Mesodermal cell (in vitro differentiated cells): ENCODE data around the gene ARHGEF1.

ENCODE experiments used
- H3K27ac ChIP-seq: 2 replicates; pipeline ENCODE4 v1.7.0; 2013; ENCODE audit warnings: mild to moderate bottlenecking, low read depth, low read length, moderate library complexity; ENCODE audit not compliant: severe bottlenecking
- H3K36me3 ChIP-seq: 2 replicates; pipeline ENCODE4 v1.7.1; 2013; ENCODE audit warnings: mild to moderate bottlenecking, low read length, moderate library complexity; ENCODE audit not compliant: control insufficient read depth, insufficient read depth
- H3K4me1 ChIP-seq: one replicate; pipeline ENCODE4 v1.7.1; 2013; ENCODE audit warnings: mild to moderate bottlenecking, low read length; ENCODE audit not compliant: insufficient read depth, control insufficient read depth, poor library complexity, severe bottlenecking
- H3K4me3 ChIP-seq: 2 replicates; pipeline ENCODE4 v1.7.0; 2013; ENCODE audit warnings: low read length, control low read depth, mild to moderate bottlenecking; ENCODE audit not compliant: insufficient read depth, poor library complexity, severe bottlenecking; ENCODE audit errors: extremely low read depth
- H3K9me3 ChIP-seq: 2 replicates; pipeline ENCODE4 v1.7.1; 2013; ENCODE audit warnings: mild to moderate bottlenecking, low read length, moderate library complexity; ENCODE audit not compliant: control insufficient read depth
- WGBS, 2 experiments: methylation state at CpG; one replicate each; pipeline ENCODE4 v1.1.5; 2013; ENCODE audit warnings: missing lambda C conversion rate in 2 of 2; ENCODE audit not compliant: insufficient coverage in 2 of 2; 5-methylcytosine and 5-hydroxymethylcytosine counted together

ARHGEF1 gene

DNA sequence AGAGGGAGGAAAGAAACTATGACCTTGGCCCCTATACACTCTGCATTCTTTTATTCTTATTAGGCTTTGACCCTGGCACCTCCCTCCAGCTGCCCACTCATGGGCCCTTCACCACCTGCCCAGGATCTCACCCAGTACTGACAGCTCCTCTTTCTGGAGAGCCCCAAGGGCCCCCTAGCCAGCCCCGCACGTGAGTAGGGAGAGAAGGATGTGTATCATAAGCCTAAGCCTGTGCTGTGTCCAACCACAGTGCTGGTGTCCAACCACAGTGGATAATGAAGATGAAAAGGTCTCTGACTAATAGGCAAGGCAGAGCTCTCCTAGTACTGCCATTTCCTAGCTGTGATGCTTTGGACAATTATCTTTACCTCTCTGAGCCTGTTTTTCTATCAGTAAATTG, 33.9 kb upstream of the ARHGEF1 start:
- Histone ChIP-seq H3K36me3 (no peaks in the 10 kb centered on the region), H3K9me3 (no peaks in the 10 kb centered on the region), H3K4me3 (no peak overlapping the region), H3K27ac (no peak overlapping the region), H3K4me1 (no peaks in the 10 kb centered on the region)
- WGBS, 2 experiments, result 83% methylated on average over 1 of the region's 2 CpGs; no CpG with 5 or more reads in 1 of the 2 experiments

DNA sequence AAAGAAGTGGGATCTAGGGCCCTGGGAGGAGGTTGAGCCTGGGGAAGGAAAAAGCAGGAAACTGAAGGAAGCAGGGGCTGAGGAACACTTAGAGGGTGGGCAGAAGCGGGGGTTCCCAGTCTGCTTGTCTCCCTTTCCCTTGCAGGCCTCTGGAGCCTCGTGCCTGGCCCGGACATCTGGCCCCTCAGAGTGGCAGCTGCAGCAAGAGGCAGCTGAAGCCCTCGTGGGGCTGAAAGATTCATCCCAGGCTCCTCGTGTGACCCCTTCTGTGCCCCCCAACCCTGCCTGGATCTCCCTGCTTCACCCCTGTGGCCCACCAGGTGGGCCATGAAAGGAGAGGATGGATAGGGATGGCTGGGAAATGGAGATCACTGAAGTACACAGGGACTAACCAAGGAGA, 32.6 kb upstream of the ARHGEF1 start:
- Histone ChIP-seq H3K4me3 (no peak overlapping the region), H3K27ac (no peak overlapping the region), H3K36me3 (no peaks in the 10 kb centered on the region), H3K9me3 (no peaks in the 10 kb centered on the region), H3K4me1 (no peaks in the 10 kb centered on the region)
- WGBS, 2 experiments, result 76 to 100% methylated on average over 1 to 4 of the region's 5 CpGs

DNA sequence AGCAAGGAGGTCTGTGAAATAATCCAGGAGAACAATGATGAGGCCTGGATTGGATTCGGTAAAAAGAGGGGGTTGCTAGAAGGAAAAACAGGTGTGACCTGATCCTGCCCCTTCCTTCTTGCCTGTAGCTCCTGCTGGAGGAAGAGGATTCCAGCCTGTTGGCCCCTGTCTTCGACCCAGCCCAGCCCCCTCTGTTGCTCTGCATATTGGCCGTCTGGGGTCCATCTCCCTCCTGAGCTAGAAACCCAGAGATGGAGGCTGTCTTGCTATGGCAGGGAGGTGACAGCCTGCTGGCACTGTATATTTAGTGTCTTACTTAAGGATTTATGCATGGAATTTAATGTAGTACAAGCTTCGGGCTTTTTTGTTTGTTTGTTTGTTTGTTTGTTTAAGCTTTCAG, 31.5 kb upstream of the ARHGEF1 start:
- 36 to 55% methylated on average over 3 of the region's 4 CpGs for WGBS, 2 experiments
- Histone ChIP-seq H3K4me3 (no peak overlapping the region), H3K9me3 (no peaks in the 10 kb centered on the region), H3K4me1 (no peaks in the 10 kb centered on the region), H3K27ac (no peak overlapping the region), H3K36me3 (no peaks in the 10 kb centered on the region)

DNA sequence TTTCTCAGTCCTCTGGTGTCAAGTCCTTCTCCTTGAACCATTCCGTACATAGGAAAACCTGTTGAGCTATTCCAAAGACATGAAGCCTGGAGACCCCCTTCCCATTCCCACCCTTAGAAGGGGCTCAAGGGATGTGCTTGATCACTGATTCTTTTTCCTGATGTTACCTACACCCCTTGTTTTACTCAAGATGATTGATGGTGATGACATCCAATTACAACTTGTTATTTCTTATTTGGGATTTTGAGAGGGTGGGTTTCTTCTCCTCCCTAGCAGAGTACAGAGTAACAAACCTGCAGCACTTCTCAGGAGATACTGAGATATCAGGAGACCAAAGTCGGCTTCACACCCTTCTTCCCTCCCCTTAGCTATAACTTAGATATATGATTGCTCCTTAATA, 29.6 kb upstream of the ARHGEF1 start:
- 67% methylated on average over 1 of the region's 2 CpGs; no CpG with 5 or more reads in 1 of the 2 experiments for WGBS, 2 experiments
- H3K4me3 ChIP-seq, result no peak overlapping the region
- no peak overlapping the region for H3K27ac ChIP-seq
- no peaks in the 10 kb centered on the region for H3K36me3 ChIP-seq
- no peaks in the 10 kb centered on the region for H3K4me1 ChIP-seq
- H3K9me3 ChIP-seq, result no peaks in the 10 kb centered on the region

DNA sequence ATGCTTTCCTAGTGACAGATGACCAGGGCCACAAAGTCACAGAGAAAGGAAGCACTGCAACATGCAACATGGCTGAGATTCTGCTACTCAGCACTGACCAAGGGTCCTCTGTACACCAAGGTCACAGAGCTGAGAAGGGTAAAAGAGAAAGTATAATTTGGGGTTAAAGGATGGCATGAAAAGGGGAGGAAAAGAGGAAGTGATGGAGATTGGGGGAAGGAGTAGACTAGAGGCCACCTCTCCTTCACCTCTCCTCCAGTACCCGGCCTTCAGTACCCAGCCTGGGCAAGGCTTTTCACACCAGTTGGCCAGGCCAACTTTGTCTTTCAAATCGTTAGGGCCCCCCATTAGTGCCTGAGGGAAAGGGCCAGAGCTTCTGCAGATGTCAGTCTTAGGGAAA, 29.2 kb upstream of the ARHGEF1 start:
- WGBS, 2 experiments, result 33 to 61% methylated on average over 1 to 2 of the region's 2 CpGs
- Histone ChIP-seq H3K9me3 (no peaks in the 10 kb centered on the region), H3K36me3 (no peaks in the 10 kb centered on the region), H3K27ac (no peak overlapping the region), H3K4me1 (no peaks in the 10 kb centered on the region), H3K4me3 (no peak overlapping the region)

DNA sequence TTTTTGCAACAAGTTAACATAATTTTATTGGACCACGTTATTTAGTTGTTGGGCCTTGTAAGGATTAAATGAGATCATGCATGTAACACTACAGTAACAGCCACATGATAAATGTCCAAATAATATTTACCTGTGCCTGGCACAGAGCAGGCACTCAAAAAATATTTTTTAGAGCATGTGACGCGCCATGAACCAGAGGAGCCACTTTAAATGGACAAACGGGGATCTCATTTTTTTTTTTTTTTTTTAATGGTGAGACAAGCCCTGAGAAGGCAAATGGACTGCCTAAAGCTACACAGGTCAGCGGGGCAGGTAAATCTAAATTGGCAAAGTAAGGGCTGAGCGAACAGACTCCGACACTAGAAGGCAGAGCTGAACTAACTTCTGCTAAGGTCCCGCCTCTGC, 23.8 kb upstream of the ARHGEF1 start:
- H3K9me3 ChIP-seq, result no peaks in the 10 kb centered on the region
- peaks cover 36% of the 10 kb centered on the region for H3K36me3 ChIP-seq
- H3K27ac ChIP-seq, result no peak overlapping the region
- WGBS, 2 experiments, result 10 to 11% methylated on average over 6 to 7 of the region's 8 CpGs
- H3K4me3 ChIP-seq, result peak overlapping the region; percentile 96
- H3K4me1 ChIP-seq, result peaks cover 29% of the 10 kb centered on the region

DNA sequence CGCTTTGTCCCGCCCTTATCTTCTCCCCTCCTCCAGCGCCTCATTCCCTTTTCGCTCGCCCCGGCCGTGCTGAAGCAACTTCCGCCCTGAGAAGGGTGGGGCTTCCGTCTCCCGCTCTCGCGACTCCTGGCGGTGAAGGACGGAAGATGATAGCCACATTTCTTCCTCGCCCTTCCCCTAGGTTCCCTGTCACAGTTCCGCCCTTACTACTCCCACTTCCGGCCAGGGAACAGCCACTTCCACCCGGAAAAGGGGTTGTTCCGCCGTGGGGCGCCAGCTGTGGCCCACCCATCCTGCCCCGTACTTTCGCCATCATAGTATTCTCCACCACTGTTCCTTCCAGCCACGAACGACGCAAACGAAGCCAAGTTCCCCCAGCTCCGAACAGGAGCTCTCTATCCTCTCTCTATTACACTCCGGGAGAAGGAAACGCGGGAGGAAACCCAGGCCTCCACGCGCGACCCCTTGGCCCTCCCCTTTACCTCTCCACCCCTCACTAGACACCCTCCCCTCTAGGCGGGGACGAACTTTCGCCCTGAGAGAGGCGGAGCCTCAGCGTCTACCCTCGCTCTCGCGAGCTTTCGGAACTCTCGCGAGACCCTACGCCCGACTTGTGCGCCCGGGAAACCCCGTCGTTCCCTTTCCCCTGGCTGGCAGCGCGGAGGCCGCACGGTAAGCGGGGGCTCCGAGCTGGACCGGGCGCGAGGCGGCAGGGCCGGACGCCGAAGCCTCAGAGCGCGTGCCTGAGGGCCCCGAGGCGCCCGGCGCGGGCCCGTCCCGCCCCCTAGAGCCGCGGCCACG, 23.2 kb upstream of the ARHGEF1 start, which contains the start of gene RPS19:
Gene RPS19 (plus strand): TSS at position 638 of the 801 bp plus-strand sequence. CDS start 520 bp downstream, outside the sequence.
- H3K27ac ChIP-seq, result peak within 1 kb of the TSS; percentile 94
- WGBS, 2 experiments, result 0% methylated on average over 42 to 62 of the region's 76 CpGs
- peak within 1 kb of the TSS; percentile 96 for H3K4me3 ChIP-seq
- H3K4me1 ChIP-seq, result peaks cover 35% of the 10 kb centered on the region
- peaks cover 42% of the 10 kb centered on the region for H3K36me3 ChIP-seq
- H3K9me3 ChIP-seq, result no peaks in the 10 kb centered on the region

DNA sequence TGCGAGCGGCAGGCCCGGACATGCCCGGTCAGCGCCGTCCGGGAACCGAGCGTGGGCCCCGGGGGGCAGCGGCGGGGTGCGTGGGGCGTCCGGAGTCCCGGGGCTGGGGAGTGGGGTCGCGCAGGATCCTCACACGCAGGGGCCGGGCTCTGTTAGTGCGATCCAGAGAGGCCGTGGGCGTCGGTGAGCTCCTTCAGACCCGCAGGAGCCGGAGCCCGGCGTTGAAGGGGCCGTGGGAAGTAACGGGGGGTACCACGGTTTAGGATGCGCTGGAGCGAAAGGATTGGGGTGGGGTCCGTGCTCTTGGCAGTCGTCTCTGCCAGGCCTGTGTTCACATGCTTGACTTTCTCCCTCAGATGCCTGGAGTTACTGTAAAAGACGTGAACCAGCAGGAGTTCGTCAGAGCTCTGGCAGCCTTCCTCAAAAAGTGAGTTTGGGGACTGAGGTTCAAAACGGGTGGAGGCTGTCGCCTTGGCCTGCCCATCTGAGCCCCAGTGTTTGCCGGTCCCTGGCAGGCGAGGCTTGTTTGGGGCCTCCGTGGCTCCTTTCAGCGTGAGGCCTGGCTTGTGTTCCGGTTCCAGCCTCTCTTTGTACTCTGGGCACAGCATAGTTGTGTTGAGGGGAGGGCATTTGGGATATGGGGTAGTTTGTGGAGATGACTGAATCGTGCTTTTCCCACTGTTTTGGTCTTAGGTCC, 22.4 kb upstream of the ARHGEF1 start:
- 1% methylated on average over 26 to 37 of the region's 45 CpGs for WGBS, 2 experiments
- Histone ChIP-seq H3K36me3 (peaks cover 50% of the 10 kb centered on the region), H3K27ac (peak overlapping the region; percentile 94), H3K9me3 (no peaks in the 10 kb centered on the region), H3K4me1 (peaks cover 41% of the 10 kb centered on the region), H3K4me3 (peak overlapping the region; percentile 96)

DNA sequence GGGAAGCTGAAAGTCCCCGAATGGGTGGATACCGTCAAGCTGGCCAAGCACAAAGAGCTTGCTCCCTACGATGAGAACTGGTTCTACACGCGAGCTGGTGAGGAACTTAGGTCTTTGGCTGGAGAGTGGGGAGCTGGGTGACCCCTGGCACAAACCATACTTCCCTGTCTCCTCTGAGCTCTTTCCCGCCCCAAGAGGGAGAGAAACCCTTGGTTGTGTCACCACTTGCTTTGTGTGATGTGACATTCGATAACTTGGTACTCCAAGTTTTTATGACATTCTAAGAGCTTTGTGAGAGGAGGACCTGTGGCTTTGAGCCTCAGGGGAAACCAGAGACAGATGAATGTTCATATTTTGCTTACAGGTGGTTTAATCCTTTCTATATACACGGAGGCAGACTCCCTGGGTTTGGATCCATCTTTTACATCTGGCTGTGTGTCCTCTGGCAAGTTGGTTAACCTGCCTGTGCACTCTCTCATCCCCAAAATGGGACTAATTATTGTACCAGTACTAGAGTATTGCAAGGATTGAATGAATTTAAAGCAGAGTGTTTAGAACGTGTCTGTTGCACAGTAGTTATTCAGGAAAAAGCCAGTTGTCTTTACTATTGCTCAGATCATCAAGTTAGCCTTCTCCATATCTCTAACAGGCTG, 21.7 kb upstream of the ARHGEF1 start:
- peaks cover 41% of the 10 kb centered on the region for H3K4me1 ChIP-seq
- no peaks in the 10 kb centered on the region for H3K9me3 ChIP-seq
- peak overlapping the region; percentile 96 for H3K4me3 ChIP-seq
- H3K27ac ChIP-seq, result peak overlapping the region; percentile 94
- H3K36me3 ChIP-seq, result peaks cover 55% of the 10 kb centered on the region
- WGBS, 2 experiments, result 52 to 61% methylated on average over 7 to 8 of the region's 9 CpGs

DNA sequence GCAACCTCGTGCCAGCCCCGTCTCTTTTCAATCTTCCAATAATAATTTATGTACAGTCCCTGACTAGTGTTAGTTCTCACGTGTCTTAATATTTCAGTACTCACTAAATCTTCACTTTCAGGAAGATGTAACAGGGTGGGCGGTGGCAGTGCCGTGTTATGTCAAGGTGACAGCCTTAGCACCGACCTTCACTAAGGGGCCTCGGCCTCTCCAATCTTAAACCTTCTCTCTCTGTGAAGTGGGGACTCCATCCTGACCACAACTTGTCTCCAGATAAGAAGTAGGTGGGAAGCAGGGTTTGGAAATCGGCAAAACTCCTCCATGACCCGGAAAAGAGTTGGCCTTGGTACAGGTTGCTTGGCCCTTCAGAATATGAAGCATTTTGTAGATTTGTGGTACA, 21.1 kb upstream of the ARHGEF1 start:
- WGBS, 2 experiments, result 96 to 97% methylated on average over 7 of the region's 9 CpGs
- Histone ChIP-seq H3K4me1 (peaks cover 41% of the 10 kb centered on the region), H3K9me3 (no peaks in the 10 kb centered on the region), H3K4me3 (peak overlapping the region; percentile 96), H3K36me3 (peaks cover 60% of the 10 kb centered on the region), H3K27ac (no peak overlapping the region)
